Renal pelvis (tissue), 4 donors: Measurements from ENCODE around the gene PHTF2. TPM values are rescaled to one million over a fixed set of nuclear protein-coding genes. Genes with fewer than 3 reads are reported as not detected.

Experiments
- DNase-seq: peaks from one replicate; pipeline ENCODE4 v3.0.0-alpha.2; 2013
- polyA plus RNA-seq, 3 donors: library from polyadenylated mRNA; unstranded; fragments of 120-200 nt; gene quantifications; one replicate each; pipeline ENCODE4 v1.2.1, GENCODE V29; 2013; ENCODE audit not compliant: insufficient read length in 3 of 3

Gene PHTF2
- polyA plus RNA-seq, 3 donors: 21.9 to 29.4 (median 27.6) TPM

DNA sequence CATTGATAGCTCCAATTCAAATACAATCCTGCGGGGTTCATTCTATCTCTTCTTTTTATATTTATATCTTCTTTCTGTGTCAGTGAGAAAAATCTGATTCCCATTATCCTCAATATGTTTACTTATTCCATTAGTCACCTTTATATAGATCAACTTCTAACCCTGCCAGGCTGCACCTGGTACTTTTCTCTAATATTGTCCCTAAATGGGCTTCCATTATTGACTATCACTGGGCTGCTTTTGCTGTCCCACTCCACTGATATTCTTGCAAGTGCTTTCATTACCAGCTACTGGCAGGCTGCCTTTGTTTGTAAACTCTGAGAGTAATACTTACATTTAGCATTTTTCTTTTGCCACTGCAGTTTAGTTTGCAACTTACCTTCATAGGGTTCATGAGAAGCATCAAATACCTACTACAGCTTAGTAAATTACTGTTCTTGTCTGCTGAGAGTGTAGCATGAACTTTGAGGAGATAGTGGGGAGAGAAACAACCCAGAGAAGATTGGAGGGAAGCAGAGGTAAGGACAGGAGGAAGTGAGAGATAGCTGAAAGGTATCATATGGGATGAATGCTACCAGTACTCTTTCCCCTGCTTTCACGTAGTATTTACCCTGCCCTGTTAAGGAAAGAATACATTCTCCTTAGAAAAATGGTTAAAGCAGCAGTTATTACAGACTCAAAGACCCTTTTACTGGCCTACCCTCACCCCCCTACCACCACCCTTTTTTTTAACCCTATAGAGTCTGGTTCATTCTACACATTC is 119.1 kb downstream of the PHTF2 start:
- no peak for DNase-seq

DNA sequence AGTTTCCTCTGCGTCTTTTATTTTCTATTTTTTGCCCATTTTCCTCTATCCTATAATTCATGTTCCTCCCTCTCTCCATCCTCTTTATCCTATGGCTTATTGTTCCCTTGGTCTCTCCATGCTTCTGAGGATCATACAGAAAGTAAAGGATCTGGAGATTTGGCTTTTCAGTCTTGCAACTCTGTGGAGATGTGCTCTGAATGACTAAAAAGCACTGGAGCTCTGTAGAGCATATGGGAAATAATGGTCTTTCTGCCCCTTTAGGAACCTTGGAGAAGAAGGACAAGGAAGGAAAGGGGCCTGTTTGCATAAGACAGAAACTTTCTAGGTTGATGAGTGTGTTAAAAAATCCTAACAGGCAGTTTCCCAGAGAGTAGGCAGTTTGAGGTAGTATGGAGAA is 120.1 kb downstream of the PHTF2 start:
- no peak for DNase-seq

DNA sequence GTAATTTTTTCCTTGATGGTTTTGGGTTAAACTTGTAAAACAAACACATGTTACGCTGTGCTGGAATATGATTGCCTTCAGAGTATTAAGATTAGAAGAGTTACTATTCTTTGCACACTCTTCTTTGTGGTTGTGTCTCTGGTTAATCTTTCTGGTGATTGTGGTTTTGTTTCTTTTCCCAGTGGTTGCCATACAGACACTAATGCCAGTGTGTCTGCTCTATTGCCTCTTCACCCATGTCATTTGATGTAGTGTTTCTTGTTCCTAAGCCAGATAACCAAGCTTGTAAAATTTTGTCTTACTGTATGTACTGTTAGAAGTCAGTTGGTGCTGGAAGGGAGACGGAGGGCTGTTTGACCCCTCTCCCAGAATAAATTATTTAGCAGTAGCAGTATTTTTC is 124.8 kb downstream of the PHTF2 start:
- DNase-seq: no peak

DNA sequence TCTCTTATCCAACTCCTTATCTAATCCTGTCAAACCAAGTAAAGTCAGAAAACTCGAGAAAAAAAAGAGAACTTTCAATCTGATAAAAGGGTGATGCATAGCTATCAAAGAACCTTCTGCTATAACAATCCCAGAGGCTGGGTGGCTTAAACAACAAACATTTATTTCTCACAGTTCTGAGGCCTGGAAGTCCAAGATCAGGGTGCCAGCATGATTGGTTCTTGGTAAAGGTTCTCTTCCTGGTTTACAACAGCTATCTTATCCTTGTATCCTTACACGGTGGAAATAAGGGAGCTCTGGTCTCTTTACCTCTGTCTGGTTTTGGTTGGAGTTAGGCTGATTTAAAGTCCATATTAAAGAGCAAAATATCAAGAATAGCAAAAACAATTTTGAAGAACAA is 131.9 kb downstream of the PHTF2 start:
- no peak for DNase-seq

DNA sequence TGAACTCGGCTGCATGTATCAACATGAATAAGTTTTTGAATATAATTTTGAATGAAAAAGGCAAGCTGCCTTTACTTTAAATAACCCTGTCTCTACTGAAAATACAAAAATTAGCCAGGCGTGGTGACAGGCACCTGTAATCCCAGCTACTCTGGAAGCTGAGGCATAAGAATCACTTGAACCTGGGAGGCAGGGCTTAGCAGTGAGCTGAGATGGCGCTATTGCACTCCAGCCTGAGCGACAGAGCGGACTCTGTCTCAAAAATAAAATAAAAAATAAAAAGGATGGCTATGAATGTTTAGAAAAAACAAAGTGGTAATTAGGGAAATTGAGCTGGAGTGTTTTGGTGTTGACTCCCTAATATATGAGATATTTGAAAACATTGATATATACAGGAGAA is 133.3 kb downstream of the PHTF2 start:
- no peak for DNase-seq

DNA sequence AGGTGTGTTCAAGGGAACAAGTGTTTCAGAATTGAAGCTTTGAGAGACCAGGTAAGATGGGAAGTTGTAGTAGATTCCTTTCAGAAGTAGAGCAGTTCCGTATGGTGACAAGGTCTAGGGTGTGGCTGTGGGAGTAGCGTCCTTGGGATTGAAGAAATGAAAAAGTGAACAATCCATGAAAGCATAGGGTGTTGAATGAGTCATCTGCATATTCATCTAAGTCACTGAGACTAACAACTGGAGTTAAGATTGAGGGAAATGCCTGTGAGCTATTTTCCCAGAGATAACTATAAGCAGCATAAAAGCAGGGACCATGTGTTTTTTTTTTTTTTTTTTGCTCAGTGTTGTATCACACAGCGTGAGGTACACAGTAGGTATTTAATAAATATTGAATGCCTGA is 134.8 kb downstream of the PHTF2 start:
- DNase-seq: no peak

DNA sequence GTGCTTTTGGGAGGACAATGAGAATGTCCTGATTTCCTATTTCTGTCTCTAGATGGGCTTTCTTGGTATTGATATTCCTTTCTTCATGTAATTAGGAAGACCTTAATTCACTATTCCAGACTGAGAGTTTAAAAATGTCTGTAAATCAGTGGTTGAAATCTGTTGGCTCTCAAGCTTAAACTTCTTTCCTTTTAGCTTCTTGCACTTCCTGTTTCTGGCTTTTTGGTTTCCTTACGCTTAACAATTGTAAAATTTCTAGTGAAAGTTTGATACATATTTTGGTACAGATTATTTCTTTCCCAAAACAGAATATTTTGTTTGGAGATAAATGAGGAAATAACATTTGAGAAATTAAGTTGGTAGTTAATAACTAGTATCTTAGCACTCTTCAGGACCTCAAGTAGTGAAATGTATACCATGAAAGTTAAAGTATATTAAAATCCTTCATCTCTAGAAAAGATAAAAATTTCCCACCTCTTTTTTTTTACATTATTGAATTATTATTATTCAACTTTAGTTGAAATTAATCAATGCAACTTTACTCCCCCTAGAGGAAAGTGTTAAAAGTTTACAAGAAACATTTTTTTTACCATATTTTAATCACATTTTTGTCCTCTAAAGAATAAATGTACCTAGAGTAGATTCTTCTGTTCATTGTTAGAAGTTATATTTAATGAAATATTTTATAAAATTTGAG is 137.2 kb downstream of the PHTF2 start:
- DNase-seq: no peak

DNA sequence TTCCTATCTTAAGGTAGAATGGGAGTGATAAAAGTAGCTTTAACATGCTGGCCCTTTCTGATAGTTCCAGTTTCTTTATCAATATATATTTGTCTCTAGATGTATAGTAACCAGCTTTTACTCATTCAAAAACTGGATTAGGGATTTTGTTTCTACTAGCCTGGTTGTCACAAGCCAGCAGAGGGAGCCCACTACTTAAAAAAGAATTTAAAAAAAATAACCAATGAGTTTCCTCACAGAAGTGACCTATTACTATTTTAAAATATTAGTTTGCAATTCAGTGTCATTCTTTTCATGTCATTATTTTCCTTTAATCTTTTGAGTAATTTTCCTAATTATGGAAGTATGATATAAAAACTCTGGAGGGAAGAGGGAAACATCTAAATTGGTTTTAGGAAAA is 142.1 kb downstream of the PHTF2 start:
- peak; percentile 24 for DNase-seq

DNA sequence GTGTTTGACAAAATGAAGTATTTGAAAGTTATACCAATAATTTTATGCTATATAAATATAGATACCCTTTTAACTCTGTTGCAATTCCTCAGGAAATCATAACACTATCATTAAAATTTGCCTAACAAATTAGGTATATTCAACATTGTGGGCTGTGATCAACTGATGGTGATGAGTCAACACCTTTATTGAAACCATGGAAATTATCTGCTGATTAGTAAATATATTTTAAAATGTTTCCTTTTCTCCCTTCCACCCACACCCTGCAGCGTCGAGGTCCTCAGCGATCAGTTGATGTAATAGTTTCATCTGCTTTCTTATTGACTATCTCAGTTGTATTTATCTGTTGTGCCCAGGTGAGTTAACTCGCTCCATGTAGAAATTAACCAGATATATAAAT is 143.9 kb downstream of the PHTF2 start:
- DNase-seq: no peak

DNA sequence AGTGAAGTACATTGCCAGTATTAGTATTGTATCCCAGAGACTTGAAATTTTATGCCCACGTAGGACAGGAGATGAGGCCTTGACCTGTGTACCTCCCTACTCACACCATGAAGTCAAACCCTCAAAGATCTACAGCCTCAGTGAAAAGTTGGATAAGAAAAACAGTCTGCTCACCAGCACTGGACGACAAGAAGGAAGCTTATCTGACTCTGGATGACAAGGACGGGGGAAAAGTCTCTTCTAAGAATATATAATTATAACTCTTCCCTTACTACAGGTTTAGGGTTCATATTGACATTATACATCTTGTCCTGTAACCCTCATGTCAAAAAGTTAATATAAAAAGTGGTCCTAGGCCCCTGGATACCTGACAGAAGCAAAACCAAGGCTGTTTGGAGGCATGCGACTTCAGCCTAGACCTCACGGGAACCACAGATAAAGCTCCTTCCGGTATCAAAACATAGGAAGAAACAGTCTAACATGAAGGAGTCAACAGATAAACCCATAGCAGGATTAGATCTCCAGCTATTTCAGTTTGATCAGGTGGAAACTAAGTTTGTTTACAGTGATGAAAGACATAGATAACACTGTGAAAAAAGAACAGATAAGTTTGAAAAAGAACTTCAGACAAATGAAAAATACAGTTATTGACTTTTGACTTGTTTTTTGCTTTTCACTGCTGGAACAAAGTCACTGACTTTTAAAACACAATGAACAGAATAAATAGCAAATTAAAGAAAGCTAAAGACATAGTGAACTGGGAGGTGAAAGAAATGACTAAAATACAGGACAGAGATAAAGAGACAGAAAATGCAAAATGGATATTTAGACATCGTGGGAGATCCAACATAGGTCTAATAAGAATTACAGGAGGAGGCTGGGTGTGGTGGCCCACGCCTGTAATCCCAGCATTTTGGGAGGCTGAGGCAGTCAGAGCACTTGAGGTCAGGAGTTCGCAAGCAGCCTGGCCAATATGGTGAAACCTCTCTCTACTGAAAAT is 145.9 kb downstream of the PHTF2 start:
- DNase-seq: no peak

DNA sequence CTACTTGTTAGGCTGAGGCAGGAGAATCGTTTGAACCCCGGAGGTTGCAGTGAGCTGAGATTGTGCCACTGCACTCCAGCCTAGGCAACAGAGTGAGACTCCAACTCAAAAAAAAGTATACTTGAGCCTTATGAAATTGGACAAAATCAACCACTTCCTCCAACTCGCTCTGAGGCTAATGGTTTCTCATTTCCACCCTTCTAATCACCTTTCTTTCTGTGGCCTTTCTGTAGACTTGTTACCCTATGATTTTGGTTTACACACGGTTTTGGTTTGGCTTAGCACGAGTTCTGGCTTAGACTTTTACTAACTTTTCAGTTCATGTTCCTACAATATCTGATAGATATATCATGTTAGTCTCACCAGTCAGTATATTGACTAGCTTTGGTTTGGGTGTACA is 152.0 kb downstream of the PHTF2 start:
- DNase-seq: no peak

DNA sequence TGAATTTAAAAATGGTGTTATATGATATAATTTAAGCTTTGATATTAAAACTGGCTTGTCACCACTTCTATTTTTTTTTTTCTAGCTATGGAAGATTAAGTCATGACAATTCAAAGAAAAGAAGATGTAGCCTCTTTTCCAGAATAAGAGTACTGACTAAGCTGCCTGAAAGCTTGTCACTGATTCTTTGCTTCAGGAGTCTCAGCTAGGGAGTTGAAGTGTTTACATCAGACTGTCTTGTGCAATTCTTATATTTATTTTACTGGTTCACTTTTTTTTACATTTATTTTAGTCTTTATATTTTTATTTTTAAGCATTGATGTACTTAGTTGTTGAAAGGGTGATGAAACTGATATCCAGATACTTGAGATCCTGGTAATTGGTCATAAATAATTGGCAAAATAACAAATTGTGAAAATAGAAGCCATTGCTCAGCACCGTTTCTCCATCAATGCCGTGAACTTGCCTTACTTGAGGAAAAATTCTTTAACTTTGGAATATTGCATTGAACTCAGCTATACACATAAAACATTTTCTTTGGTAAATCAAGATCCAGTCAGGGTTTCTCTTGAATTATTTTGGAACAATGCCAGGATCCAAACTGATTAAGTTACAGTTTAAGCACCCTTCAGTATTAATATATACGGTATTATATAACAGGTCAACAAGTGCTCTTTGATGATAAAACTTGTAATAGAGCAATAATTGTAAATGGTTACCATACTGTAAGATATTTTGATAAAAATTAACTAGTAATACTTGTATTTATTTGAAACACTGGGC is 156.4 kb downstream of the PHTF2 start:
- no peak for DNase-seq

DNA sequence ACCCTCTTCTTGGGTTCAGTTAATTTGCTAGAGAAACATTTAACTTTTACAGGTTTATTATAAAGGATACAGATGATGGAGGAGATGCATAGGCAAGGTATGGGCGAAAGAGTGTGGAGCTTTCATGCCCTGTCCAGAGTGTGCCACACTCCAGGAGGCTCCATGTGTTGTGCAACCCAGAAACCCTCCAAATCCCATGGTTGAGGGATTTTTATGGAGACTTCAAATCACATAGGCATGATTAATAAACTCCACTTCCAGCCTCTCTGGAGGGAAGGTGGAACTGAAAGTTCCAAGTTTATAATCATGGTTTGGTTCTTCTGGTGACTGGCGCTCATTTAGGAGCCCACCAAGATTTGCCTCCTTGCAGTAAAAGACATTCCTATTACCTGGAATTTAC is 159.9 kb downstream of the PHTF2 start:
- no peak for DNase-seq

DNA sequence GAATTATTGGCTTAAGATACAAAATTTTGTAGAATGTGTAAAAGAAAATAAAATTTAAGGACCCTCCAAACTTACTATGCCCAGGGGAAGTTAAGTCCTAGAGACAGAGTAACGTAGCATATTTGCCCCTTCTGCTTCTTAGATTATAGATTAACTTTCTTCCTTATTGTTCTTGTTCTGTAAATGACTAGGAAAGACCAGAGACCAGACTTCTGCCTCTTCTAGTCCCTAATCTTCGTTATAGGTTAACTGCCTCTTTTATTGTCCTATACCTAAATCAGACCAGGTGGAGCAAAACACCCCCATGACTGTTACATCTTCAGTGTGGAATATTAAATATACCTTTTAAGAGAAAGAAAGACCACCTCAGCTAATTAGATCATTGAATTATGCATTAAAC is 160.5 kb downstream of the PHTF2 start:
- DNase-seq: no peak

DNA sequence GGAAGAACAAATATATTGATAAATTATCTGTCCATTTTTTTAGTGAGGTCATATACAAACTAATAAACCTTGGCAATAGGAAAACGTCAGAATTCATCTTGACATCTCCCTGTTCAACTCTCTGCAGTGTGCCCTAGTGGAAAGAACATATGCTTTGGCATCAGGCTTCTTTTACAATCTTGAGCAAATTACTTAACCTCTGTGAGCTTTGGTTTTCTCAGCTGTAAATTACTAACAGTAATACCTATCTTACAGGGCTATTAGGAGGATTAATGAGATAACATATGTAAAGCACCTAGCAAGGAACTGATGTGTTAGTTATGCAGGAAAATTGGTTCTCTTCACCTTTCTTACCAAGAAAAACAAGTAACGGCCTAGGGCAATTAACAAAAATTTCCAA is 161.8 kb downstream of the PHTF2 start:
- no peak for DNase-seq

DNA sequence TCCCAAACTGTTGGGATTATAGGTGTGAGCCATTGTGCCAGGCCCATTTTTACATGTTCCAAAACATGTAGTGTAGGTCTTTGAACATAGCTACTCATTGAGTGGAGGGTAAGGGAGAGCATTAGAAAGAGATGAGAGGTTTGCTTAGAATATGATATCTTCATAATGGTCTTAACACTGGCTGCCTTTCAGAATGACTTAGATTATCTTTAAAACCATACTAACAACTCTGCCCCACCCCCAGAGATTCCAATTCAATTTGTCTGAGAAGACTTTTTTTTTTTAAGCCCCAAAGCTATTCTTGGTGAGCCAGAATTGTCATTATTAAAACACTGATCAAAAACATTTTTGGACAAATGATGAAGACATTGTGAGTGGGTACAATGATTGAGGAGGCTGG is 168.9 kb downstream of the PHTF2 start:
- no peak for DNase-seq

DNA sequence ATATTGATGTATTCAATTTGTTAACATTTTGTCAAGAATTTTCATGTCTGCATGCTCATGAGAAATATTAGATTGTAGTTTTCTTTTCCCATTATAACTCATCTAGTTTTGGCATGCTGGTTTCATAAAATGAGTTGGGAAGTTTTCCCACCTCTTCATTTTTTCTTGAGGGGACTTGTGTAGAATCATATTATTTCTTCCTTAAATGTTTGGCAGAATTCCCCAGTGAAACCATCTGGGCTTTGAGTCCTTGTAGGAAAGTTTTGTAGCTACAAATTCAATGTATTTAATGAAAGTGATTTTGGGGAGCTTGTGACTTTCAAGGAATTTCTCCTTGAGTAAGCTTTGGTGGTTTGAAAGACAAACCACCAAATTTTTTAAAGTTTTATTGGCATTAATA is 173.2 kb downstream of the PHTF2 start:
- no peak for DNase-seq

DNA sequence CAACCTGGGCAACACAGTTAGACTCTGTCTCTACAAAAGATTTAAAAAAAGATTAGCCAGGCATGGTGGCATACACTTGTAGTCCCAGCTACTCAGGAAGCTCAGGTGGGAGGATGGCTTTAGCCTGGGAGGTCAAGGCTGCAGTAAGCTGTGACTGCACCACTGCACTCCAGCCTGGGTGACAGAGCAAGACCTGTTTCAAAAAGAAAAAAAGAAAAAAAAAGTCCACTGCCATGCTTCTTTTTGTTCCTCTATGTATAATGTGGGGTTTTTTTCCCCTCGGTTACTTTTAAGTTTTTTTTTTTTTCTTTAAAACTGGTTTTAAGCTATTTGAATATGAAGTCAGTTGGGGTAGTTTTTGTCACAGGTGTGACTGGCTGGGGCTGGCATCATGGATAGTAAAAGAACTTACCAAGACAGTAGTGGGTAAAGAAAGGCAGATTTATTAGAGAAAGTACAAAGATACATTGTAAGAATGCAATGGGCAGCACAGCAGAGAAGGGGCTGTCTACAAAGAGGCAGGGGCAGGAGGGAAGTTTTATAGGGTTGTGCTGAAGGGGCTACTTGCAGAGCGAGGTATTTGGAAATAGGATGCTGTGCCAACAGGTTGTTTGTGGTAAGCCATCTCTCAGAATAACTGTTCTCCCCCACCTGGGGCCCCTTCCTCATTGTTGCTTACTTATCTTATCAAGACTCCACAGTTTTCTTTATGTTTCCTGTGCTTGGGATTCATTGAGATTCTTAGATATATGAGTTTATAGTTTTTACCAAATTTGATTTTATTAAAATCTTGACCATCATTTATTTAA is 177.3 kb downstream of the PHTF2 start:
- DNase-seq: no peak

DNA sequence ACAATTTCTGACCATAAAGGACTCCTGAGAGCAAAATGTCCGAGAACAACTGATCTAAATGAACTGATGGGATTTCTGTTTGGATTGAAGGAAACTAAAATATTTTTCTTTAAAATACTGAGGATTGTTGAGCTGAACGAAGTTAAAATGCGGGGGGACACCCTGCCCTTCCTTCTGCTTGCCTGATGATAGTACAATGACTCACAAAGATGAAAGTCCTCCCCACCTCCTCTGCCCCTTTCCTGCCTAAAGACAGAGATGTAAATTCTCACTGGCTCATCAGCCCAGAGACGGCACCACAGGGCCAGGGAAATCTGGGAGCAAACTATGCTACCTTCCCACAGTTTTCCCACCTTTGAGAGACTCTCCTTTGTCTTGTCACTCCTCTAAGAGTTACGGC is 180.6 kb downstream of the PHTF2 start:
- DNase-seq: no peak

DNA sequence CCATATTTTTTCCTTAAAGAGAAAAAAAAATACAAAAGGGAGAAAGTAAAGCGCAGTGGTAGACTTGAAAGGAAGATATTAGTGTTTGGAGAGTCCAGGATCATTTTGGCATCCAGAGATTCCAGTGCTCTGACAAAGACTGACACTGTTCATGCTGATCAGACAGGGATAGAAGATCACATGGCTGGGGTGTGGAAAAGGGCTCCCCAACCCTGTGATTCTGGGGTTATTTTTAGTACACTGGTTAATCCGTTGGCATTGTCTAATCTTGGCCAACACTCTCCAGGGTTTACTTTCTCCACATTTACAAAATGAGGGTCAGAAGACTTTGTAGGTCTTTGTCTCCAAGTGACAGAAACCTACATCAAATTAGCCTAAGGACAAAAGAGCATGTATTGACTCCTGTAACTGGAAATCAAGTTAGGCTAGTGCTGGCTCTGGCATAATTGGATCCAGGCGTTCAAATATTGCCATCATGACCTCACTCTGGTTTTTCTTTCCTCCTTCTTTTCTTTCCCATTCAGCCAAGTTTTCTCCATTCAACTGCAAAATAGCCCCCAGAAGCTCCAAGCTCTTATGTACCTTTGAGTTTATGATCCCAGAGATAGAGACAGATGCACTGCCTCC is 181.6 kb downstream of the PHTF2 start:
- DNase-seq: no peak
